HepG2 (cell line): Measurements from ENCODE around the gene MAP2K6. TPM values are rescaled to one million over a fixed set of nuclear protein-coding genes. Genes with fewer than 3 reads are reported as not detected.

Source experiments
- ATAC-seq: fragments of 200-7000 bp; cut with Tn5 transposase; 3 replicates; pipeline ENCODE4 v1.9.1; 2020; ENCODE audit warnings: mild to moderate bottlenecking, moderate library complexity
- BruUV-seq: library from RNA; stranded (reverse); fragments of 400-500 nt; replicated peaks from 2 replicates; lab custom pipeline; 2021; lab: Mats Ljungman, UMichigan
- CTCF ChIA-PET: fragments of 300-600 bp; formaldehyde crosslinking; extraction: SDS; loops from one replicate; lab custom pipeline; 2021; ENCODE audit warnings: low total read pairs, inconsistent platforms, low intra/inter-chr PET ratio; lab: Yijun Ruan, JAX
- POLR2A ChIA-PET: fragments of 350-600 bp; sonication (Branson Sonifier 250); formaldehyde crosslinking; loops from one replicate; lab custom pipeline; 2020; ENCODE audit warnings: antibody characterized with exemption, inconsistent platforms; lab: Yijun Ruan, JAX
- DNase-seq: peaks from one replicate; pipeline ENCODE4 v3.0.0-alpha.2; 2015; ENCODE audit warnings: low spot score
- FAIRE-seq: peaks from 3 replicates; lab custom pipeline; 2011; peaks lifted over from hg19 to GRCh38; lab: Jason Lieb, UNC
- H2AFZ ChIP-seq: one replicate; pipeline ENCODE4 v1.6.1; 2011; ENCODE audit warnings: low read length, inconsistent platforms
- H3K27ac ChIP-seq: fragments of 300-600 bp; 3 replicates; pipeline ENCODE4 v1.8.0; 2011; ENCODE audit warnings: mixed run types, mild to moderate bottlenecking, mixed read lengths, low read length, inconsistent platforms; ENCODE audit not compliant: insufficient read depth; ENCODE audit errors: extremely low read length
- H3K27me3 ChIP-seq, 2 experiments: fragments of 200-600 bp in 1 of 2; 2 replicates in 1 of 2; 3 replicates in 1 of 2; pipeline versions ENCODE4 v1.6.0 to v1.8.0; 2011; ENCODE audit warnings: low read length in 2 of 2, mild to moderate bottlenecking in 2 of 2, moderate library complexity in 2 of 2, inconsistent platforms in 1 of 2; ENCODE audit not compliant: insufficient read depth in 2 of 2, control insufficient read depth in 1 of 2
- H3K36me3 ChIP-seq, 2 experiments: fragments of 200-600 bp in 1 of 2; replicated peaks in 1 of 2; 2 replicates in 1 of 2; 3 replicates in 1 of 2; pipeline versions ENCODE4 v1.5.1 to v1.8.0; 2011; ENCODE audit warnings: low read length in 2 of 2, inconsistent platforms in 1 of 2; ENCODE audit not compliant: insufficient read depth in 2 of 2, control insufficient read depth in 1 of 2
- H3K4me1 ChIP-seq: 2 replicates; pipeline ENCODE4 v1.5.1; 2012; ENCODE audit warnings: low read length, inconsistent platforms; ENCODE audit not compliant: insufficient read depth
- H3K4me2 ChIP-seq: 2 replicates; pipeline ENCODE4 v1.6.0; 2011; ENCODE audit warnings: low read depth, low read length, inconsistent platforms
- H3K4me3 ChIP-seq, 3 experiments: fragments of 200-600 bp in 1 of 3; sonication (generic), shearing (Covaris generic) in 1 of 3; replicated peaks in 1 of 3; 2 replicates each; pipeline ENCODE4 v1.5.1; 2011 to 2016; ENCODE audit warnings: low read length in 3 of 3, inconsistent platforms in 2 of 3, low read depth in 2 of 3, mild to moderate bottlenecking in 2 of 3, control low read depth in 1 of 3, mixed read lengths in 1 of 3; ENCODE audit not compliant: insufficient read depth in 1 of 3
- H3K79me2 ChIP-seq: one replicate; pipeline ENCODE4 v1.6.1; 2011; ENCODE audit warnings: low read length, inconsistent platforms; ENCODE audit not compliant: insufficient read depth
- H3K9ac ChIP-seq: 2 replicates; pipeline ENCODE4 v1.6.0; 2011; ENCODE audit warnings: mild to moderate bottlenecking, low read depth, low read length, inconsistent platforms; ENCODE audit not compliant: insufficient read depth
- H3K9me3 ChIP-seq: 2 replicates; pipeline ENCODE4 v1.5.1; 2012; ENCODE audit warnings: mild to moderate bottlenecking, low read length
- H4K20me1 ChIP-seq: 2 replicates; pipeline ENCODE4 v1.6.0; 2011; ENCODE audit warnings: inconsistent platforms, mild to moderate bottlenecking, low read length, moderate library complexity; ENCODE audit not compliant: insufficient read depth
- ATF5 ChIP-seq: sonication (generic); formaldehyde crosslinking; IDR thresholded peaks from 2 replicates; pipeline ENCODE4 v1.4.0; 2020; ENCODE audit warnings: mild to moderate bottlenecking, low read depth, missing genetic modification reagents
- CEBPG ChIP-seq: IDR thresholded peaks from 2 replicates; pipeline ENCODE4 v1.6.1; 2016
- HMGA1 ChIP-seq: sonication (generic); formaldehyde crosslinking; conservative IDR thresholded peaks from 2 replicates; pipeline ENCODE4 v1.4.0; 2020; ENCODE audit warnings: missing genetic modification reagents
- KDM1A ChIP-seq: IDR thresholded peaks from 2 replicates; pipeline ENCODE4 v1.6.1; 2016; ENCODE audit warnings: missing compliant biosample characterization
- MZF1 ChIP-seq: sonication (generic); formaldehyde crosslinking; IDR thresholded peaks from 2 replicates; pipeline ENCODE4 v1.8.1; 2023; ENCODE audit warnings: mild to moderate bottlenecking, missing genetic modification reagents, borderline replicate concordance
- ZBTB3 ChIP-seq: sonication (generic); formaldehyde crosslinking; IDR thresholded peaks from 2 replicates; pipeline ENCODE4 v1.4.0; 2020; ENCODE audit warnings: low read depth, mild to moderate bottlenecking, moderate library complexity, missing genetic modification reagents, borderline replicate concordance
- ZBTB8A ChIP-seq: sonication (generic); formaldehyde crosslinking; IDR thresholded peaks from 2 replicates; pipeline ENCODE4 v1.4.0; 2020; ENCODE audit warnings: mild to moderate bottlenecking, low read depth, missing genetic modification reagents, borderline replicate concordance
- ZNF644 ChIP-seq: IDR thresholded peaks from 2 replicates; pipeline ENCODE4 v1.6.1; 2016; ENCODE audit warnings: low read depth
- ZNF749 ChIP-seq: sonication (generic); formaldehyde crosslinking; IDR thresholded peaks from 2 replicates; pipeline ENCODE4 v1.8.0; 2022; ENCODE audit warnings: mild to moderate bottlenecking, missing genetic modification reagents, moderate library complexity, borderline replicate concordance
- WGBS: methylation state at CpG from one replicate; pipeline ENCODE4 v1.1.6; 2017; ENCODE audit warnings: low lambda C conversion rate; 5-methylcytosine and 5-hydroxymethylcytosine counted together
- in situ Hi-C: cut with HindIII; loops from 2 replicates; pipeline ENCODE4 v1.10.0; 2017; ENCODE audit warnings: low pct_unique_long_range_greater_than_20kb; ENCODE audit not compliant: extremely low pct_ligation_motif_present
- intact Hi-C: fragments of 100-400 bp; cut with micrococcal nuclease; formaldehyde crosslinking; loops from one replicate; pipeline ENCODE4 v1.10.0; 2022; ENCODE audit not compliant: unreplicated experiment
- polyA plus RNA-seq, 8 experiments: library from polyadenylated mRNA; depleted of rRNA in 3 of 8; stranded (reverse) in 7 of 8; unstranded in 1 of 8; fragments of >200 nt; fragmentation: Illumina TruSeq in 4 of 8; extraction: Trizol in 4 of 8; gene quantifications; 2 replicates each; pipeline versions ENCODE4 v1.2.1 to v1.2.3, GENCODE V29; 2011 to 2016; ENCODE audit warnings: low read depth in 4 of 8, missing spikeins in 1 of 8, mixed read lengths in 1 of 8; ENCODE audit not compliant: insufficient read depth in 1 of 8
- total RNA-seq, 5 experiments: library from RNA; depleted of rRNA; stranded (reverse); fragments of >200 nt; fragmentation: Illumina TruSeq; extraction: Trizol; gene quantifications; 2 replicates each; pipeline ENCODE4 v1.2.3, GENCODE V29; 2016; ENCODE audit warnings: low read depth in 1 of 5

MAP2K6 gene
- total and polyA plus RNA-seq, 2 of the 13 experiments (the other 11 are each of a cell fraction or from before 2014, with no cell fraction given), result 5.1 to 33.6 TPM

DNA sequence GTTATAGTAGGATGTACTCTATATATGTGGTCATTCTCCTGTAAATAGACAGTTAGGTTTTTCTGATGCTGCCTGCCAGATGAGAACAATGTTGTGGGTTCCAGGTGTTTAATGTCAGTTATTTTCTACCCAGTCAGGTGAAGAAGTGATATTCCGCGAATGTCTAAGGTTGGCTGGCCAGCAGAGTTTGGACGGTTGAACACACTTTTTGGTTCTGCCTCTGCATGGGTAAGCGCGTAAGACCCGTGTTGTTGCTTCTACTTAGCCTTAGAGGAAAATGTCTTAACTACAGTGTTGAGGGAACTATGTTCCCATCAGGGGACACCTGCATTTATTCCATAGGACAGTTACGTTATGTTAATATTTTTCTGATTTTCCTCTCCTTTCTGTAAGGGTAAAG, 162.6 kb downstream of the MAP2K6 start (continued):
- TF ChIP-seq HMGA1 (CRISPR knock-in tag), result no peak

DNA sequence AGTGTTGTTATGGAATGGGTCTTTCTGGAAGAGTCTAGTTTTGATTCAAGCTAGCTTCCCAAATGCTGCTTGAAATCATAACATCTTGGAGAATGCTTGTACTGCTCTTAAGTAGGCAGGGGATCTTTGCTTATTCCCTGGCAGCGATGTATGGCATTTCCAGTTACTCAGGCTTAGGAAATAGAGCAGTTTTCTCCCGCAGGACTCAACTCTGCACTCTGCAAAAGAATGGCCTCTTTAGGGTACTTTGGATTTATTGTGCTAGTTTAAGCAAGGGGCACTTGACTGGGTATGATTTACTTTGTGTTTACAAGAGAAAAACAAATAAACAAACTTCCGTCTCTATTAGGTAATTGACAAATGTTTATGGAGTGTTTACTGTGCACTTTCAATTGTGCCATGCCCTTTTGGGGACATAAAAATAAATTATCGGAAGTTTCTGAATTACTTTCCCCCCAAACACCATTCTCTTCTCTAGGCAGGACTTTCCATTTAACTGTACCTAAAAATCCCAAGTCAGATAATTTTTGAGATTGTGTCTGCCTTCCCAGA, 164.0 kb downstream of the MAP2K6 start:
- no peak for TF ChIP-seq ATF5 (CRISPR knock-in tag)
- TF ChIP-seq ZBTB8A (CRISPR knock-in tag), result no peak
- TF ChIP-seq MZF1, result no peak
- no peak for TF ChIP-seq CEBPG (CRISPR knock-in tag)
- no peak for TF ChIP-seq KDM1A (CRISPR knock-in tag)
- no peak for TF ChIP-seq ZNF644 (CRISPR knock-in tag)
- no peak for TF ChIP-seq ZNF749 (CRISPR knock-in tag)
- no peak for TF ChIP-seq ZBTB3 (CRISPR knock-in tag)
- TF ChIP-seq, all 625 proteins: peak for 0
- no peaks in the 10 kb centered on the region for H3K9me3 ChIP-seq
- in situ Hi-C loops (loop anchor here (10.0 kb wide), 1 partner anchor 976 kb away; no protein-coding TSS in a partner anchor), intact Hi-C loops (no loop called here)
- H3K36me3 ChIP-seq, result no peaks in the 10 kb centered on the region
- ChIA-PET CTCF (no interaction called here), POLR2A (no interaction called here)
- no peak overlapping the region for H3K9ac ChIP-seq
- 24% methylated on average over 4 of the region's 4 CpGs for WGBS
- no peaks in the 10 kb centered on the region for H4K20me1 ChIP-seq
- no peaks in the 10 kb centered on the region for H3K79me2 ChIP-seq
- no peak overlapping the region for H3K4me2 ChIP-seq
- H3K27ac ChIP-seq, result no peak overlapping the region
- no peak overlapping the region for H3K4me3 ChIP-seq
- peaks cover 2 to 6% of the 10 kb centered on the region in 2 experiments; a peak in 2 of 5 replicates for H3K27me3 ChIP-seq
- FAIRE-seq (no peak), ATAC-seq (no peak), DNase-seq (no peak)
- BruUV-seq, result no TSS peak
- H2AFZ ChIP-seq, result no peak overlapping the region
- H3K4me1 ChIP-seq, result no peaks in the 10 kb centered on the region
